Parathyroid adenoma (tissue), 2 donors: ENCODE measurements around the gene KCNJ12.
"Not testable (repeated sequence)": the region's sequence is repeated elsewhere in the genome, so short reads cannot be mapped to it uniquely, and the experiment has no call there.

ENCODE experiments used
- H2AFZ ChIP-seq: fragments of 300-600 bp; sonication (generic); one replicate; pipeline ENCODE4 v1.7.0; 2017; ENCODE audit warnings: antibody characterized with exemption, mild to moderate bottlenecking
- H3K27ac ChIP-seq: fragments of 300-600 bp; sonication (generic); one replicate; pipeline ENCODE4 v1.7.0; 2017
- H3K27me3 ChIP-seq: fragments of 300-600 bp; sonication (generic); one replicate; pipeline ENCODE4 v1.7.0; 2017; ENCODE audit warnings: low read length; ENCODE audit not compliant: control insufficient read depth, insufficient read depth
- H3K36me3 ChIP-seq: fragments of 300-600 bp; sonication (generic); one replicate; pipeline ENCODE4 v1.7.0; 2017; ENCODE audit warnings: low read length; ENCODE audit not compliant: control insufficient read depth, insufficient read depth
- H3K4me1 ChIP-seq: fragments of 300-600 bp; sonication (generic); one replicate; pipeline ENCODE4 v1.7.0; 2017; ENCODE audit warnings: control low read depth
- H3K4me2 ChIP-seq: fragments of 300-600 bp; sonication (generic); one replicate; pipeline ENCODE4 v1.7.0; 2017; ENCODE audit warnings: low read length
- H3K4me3 ChIP-seq: fragments of 300-600 bp; sonication (generic); one replicate; pipeline ENCODE4 v1.7.0; 2017; ENCODE audit warnings: low read depth, low read length
- H3K79me2 ChIP-seq: fragments of 300-600 bp; sonication (generic); one replicate; pipeline ENCODE4 v1.7.0; 2017; ENCODE audit warnings: control low read depth
- H3K9ac ChIP-seq: fragments of 300-600 bp; sonication (generic); one replicate; pipeline ENCODE4 v1.7.0; 2017; ENCODE audit warnings: mild to moderate bottlenecking
- H3K9me3 ChIP-seq: fragments of 300-600 bp; sonication (generic); one replicate; pipeline ENCODE4 v1.7.0; 2017; ENCODE audit warnings: low read length; ENCODE audit not compliant: control insufficient read depth
- TF ChIP-seq, protein P1 (sequence below): fragments of 300-600 bp; sonication (generic); IDR thresholded peaks from one replicate; pipeline ENCODE4 v1.7.0; 2017; ENCODE audit warnings: antibody characterized with exemption, mild to moderate bottlenecking
- donor health status: primary hyperparathyroidism.

Gene KCNJ12

DNA sequence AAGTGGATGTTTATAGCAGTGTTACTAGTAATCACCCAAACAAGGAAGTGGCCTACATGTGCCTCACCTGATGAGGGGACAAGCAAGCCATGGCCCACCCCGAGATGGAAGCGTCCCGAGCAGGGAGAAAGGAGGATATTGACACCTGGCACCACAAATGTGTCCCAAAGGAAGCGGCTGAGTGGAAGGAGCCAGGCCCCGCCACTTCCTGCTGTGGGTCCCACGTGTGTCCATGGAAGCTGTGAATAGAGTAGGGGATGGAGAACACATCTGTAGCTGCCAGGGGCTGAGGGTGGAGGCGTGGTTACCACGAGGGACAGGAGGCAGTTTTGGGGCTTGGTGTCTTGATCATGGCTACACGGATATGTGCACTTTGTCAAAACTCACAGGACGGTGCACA is 49.2 kb downstream of the KCNJ12 start:
- Histone ChIP-seq H3K4me2 (no peak overlapping the region), H3K4me1 (no peaks in the 10 kb centered on the region), H3K79me2 (no peaks in the 10 kb centered on the region), H3K9ac (no peak overlapping the region), H3K27me3 (no peaks in the 10 kb centered on the region), H3K27ac (no peak overlapping the region), H3K36me3 (no peaks in the 10 kb centered on the region), H2AFZ (no peak overlapping the region), H3K4me3 (no peak overlapping the region), H3K9me3 (no peaks in the 10 kb centered on the region)
- TF ChIP-seq, protein P1, sequence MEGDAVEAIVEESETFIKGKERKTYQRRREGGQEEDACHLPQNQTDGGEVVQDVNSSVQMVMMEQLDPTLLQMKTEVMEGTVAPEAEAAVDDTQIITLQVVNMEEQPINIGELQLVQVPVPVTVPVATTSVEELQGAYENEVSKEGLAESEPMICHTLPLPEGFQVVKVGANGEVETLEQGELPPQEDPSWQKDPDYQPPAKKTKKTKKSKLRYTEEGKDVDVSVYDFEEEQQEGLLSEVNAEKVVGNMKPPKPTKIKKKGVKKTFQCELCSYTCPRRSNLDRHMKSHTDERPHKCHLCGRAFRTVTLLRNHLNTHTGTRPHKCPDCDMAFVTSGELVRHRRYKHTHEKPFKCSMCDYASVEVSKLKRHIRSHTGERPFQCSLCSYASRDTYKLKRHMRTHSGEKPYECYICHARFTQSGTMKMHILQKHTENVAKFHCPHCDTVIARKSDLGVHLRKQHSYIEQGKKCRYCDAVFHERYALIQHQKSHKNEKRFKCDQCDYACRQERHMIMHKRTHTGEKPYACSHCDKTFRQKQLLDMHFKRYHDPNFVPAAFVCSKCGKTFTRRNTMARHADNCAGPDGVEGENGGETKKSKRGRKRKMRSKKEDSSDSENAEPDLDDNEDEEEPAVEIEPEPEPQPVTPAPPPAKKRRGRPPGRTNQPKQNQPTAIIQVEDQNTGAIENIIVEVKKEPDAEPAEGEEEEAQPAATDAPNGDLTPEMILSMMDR = no peak

DNA sequence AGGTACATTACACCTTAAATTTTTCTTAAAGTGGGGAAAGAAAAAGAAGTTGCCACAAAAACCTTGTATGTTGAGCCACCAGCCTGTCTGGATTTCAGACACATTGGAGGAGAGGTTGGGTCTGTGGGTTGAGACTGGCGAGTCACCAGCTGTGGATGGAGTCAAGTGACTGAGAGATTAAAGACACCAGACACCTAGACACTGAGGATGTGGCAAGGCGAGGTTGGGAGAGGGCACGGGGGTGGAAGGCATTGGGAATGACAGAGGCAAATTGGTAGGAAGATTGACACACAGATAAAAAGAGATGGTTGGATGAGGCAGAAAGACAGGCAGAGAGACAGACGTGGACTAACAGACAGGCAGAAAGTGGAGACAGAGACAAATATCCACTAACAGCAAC is 49.6 kb downstream of the KCNJ12 start:
- Histone ChIP-seq H3K27ac (no peak overlapping the region), H3K36me3 (no peaks in the 10 kb centered on the region), H3K4me2 (no peak overlapping the region), H3K9ac (no peak overlapping the region), H2AFZ (no peak overlapping the region), H3K9me3 (no peaks in the 10 kb centered on the region), H3K4me1 (no peaks in the 10 kb centered on the region), H3K79me2 (no peaks in the 10 kb centered on the region), H3K27me3 (no peaks in the 10 kb centered on the region), H3K4me3 (no peak overlapping the region)
- TF ChIP-seq, protein P1 = no peak

DNA sequence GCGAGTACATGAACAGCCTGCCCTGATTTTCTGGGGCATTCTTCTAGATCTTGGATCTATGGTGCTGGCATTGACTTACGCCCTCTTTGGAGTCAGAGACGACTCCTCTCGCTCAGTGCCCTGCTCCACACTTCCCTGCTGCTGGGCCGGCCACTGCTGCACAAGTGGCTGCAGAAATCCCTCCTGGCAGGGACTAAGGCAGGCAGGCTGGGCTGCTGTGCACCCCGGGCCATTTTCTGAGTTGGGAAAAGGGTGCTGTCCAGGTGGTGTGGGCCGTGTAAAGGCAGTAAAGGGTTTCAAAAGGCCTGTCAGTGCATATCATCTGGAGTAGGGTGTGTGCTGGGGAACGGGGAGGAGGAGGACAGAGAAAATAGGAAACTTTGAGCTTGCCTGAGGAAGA is 50.1 kb downstream of the KCNJ12 start:
- H3K27ac ChIP-seq, H3K4me1 ChIP-seq, H3K4me2 ChIP-seq, H2AFZ ChIP-seq, H3K4me3 ChIP-seq, H3K79me2 ChIP-seq, H3K9me3 ChIP-seq, H3K27me3 ChIP-seq, H3K36me3 ChIP-seq, H3K9ac ChIP-seq: not testable (repeated sequence)

DNA sequence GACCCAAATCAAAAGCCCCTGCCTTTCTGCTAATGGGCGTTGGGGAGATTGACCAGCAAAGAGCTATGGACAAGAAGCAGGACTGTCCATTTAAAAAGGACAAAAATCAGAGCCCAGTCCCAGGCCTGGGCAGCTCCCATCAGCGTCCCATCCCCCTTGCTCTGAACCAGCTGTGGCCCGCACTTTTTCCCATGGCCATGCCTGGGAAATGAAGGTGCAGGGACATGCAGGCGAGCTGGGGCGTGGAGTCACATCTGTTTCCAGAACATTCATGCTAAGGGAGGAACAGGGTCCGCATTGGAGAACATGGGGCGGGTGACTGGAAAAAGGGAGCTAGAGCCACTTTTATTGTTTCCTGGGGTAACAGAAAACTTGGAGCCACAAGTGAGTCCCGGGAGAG is 50.7 kb downstream of the KCNJ12 start:
- H3K27ac ChIP-seq, H3K27me3 ChIP-seq, H3K36me3 ChIP-seq, H3K4me1 ChIP-seq, H2AFZ ChIP-seq, H3K9ac ChIP-seq, H3K4me2 ChIP-seq, H3K4me3 ChIP-seq, H3K9me3 ChIP-seq, H3K79me2 ChIP-seq: not testable (repeated sequence)

DNA sequence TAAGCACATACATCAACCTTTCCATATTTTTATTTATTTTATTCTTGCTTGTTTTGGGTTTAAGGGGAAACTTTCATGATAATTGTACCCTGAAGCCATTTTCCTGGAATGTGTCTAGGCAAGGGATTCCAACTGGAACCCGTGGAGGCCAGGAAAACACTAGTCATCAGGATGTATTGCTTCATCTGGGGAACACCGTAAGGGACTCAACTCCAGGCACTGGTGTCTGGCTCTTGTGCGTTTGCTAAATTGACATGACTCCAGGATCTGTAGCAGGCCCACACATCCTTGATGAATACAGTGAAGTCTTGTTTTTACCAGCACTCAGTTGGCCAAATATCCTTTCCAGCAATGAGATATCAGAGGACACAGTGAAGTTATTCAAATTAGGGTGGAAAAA is 51.6 kb downstream of the KCNJ12 start:
- not testable (repeated sequence) for H2AFZ ChIP-seq, H3K9ac ChIP-seq, H3K27me3 ChIP-seq, H3K27ac ChIP-seq, H3K4me2 ChIP-seq, H3K9me3 ChIP-seq, H3K4me3 ChIP-seq, H3K79me2 ChIP-seq, H3K4me1 ChIP-seq, H3K36me3 ChIP-seq

DNA sequence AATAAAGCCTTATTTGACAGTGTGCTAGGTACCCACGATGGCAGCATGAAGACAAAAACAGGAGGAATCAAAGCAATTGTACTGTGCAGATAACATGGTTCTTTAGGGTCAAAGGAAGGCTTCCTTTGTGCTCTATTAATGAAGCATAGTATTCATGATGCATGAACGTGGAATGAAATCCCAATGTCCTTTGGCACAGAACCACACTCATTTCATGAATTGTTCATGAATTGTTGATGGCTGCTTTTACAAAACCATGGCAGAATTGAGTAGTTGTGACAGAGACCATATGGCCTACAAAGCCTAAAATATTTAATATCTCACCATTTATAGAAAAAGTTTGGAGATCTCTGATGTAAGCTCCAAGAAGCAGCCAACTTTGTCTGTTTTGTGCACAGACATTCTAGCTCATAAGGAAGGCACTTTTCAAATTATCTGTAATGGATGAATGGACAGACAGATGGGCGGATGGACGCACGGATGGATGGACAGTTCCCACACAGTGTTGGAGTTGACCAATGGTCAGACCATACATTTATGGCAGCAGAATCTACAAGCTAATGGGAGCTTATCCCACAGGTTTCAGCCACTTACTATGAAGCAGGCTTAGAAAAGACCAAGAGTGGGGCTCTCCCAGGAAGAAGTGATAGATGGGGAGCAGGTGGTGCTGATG is 52.7 kb downstream of the KCNJ12 start:
- not testable (repeated sequence) for H3K4me3 ChIP-seq, H3K9ac ChIP-seq, H3K27me3 ChIP-seq, H3K27ac ChIP-seq, H3K36me3 ChIP-seq, H2AFZ ChIP-seq, H3K9me3 ChIP-seq, H3K4me1 ChIP-seq, H3K4me2 ChIP-seq, H3K79me2 ChIP-seq

DNA sequence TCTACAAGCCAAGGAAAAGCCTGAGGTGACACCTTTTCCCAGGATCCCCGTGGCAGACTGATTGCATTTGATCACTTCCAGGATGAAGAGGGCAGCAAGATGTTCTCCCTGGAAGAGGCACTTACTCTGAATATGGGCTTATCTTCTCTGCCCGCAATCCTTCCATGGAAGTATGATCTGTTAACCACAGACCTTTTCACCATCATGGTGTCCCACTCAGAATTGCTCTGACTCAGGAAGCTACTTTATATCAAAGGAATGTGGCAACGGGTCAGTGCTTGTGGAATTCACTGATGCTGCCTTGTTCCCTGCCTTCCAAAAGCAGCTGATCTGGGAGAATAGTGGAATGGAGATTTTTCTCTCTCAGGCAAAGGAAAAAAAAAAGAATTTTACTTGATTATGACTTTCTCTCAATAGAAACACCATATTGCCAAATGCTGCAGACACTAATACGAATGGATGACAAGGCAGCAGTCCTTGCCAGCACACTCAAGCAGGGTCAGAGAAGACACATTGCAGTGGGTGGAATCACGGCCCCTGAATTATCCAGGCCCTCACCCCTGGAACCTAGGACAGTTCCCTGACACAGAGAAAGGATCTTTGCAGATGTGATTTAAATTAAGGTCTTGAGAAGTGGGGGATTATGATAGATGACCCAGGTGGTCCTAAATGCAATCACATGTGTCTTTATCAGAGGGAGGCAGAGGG is 53.9 kb downstream of the KCNJ12 start:
- not testable (repeated sequence) for H3K79me2 ChIP-seq, H3K9me3 ChIP-seq, H3K4me2 ChIP-seq, H3K36me3 ChIP-seq, H3K4me1 ChIP-seq, H2AFZ ChIP-seq, H3K4me3 ChIP-seq, H3K27ac ChIP-seq, H3K27me3 ChIP-seq, H3K9ac ChIP-seq

DNA sequence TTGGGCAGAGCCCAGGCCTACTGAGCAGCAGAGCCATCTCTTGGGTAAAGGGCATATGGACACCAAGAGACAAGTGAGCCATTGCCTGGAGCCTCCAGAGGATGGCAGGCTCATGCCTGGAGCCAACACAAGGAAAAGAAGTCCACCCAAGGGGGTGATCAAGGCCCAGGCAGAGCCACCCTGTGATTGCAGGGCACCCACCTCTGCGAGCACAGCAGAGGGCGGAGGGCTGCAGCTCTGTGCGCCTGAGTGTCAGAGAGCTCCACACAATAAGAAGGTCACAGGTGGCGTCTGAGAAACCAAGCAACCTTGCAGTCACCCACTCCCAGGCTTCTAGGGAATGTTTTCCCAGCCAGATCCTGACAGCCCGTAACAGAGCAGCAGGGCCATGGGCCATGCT is 57.8 kb downstream of the KCNJ12 start:
- H3K9ac ChIP-seq, H3K27me3 ChIP-seq, H3K36me3 ChIP-seq, H3K27ac ChIP-seq, H3K4me2 ChIP-seq, H3K79me2 ChIP-seq, H3K4me3 ChIP-seq, H2AFZ ChIP-seq, H3K4me1 ChIP-seq, H3K9me3 ChIP-seq: not testable (repeated sequence)

DNA sequence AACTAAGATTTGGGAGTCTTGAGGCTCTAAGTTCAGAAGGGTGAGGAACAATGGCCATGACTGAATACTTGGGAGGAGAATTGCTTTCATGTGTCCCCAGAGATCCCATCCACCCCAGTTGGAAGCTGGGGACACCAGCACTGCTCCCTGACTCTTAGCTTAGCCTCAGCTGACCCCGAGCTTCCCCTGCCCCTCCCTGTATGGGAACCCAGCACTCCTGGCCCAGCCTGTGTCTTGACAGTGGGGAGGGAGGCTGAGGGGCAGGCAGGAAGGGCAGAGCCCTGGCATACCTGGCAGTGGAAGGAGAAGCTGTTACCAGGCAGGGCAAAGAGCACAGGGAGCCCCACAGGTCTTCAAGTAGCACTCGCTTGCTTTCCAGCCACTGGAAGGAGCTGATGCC is 58.8 kb downstream of the KCNJ12 start:
- not testable (repeated sequence) for H3K79me2 ChIP-seq, H3K27me3 ChIP-seq, H3K4me1 ChIP-seq, H3K9me3 ChIP-seq, H3K36me3 ChIP-seq, H2AFZ ChIP-seq, H3K4me3 ChIP-seq, H3K4me2 ChIP-seq, H3K9ac ChIP-seq, H3K27ac ChIP-seq
